GM18873 (cell line): ENCODE measurements around the gene CFAP45.

Experiments used
- ATAC-seq: cut with Tn5 transposase; IDR thresholded peaks from one replicate; pipeline ENCODE4 v1.9.1; 2021; ENCODE audit warnings: mild to moderate bottlenecking, moderate library complexity, moderate number of reproducible peaks; ENCODE audit not compliant: unreplicated experiment, low FRiP score

Gene CFAP45

GRCh38 chr1:159860456-159860855 lies 39.5 kb downstream of the CFAP45 start:
- ATAC-seq: no peak

DNA sequence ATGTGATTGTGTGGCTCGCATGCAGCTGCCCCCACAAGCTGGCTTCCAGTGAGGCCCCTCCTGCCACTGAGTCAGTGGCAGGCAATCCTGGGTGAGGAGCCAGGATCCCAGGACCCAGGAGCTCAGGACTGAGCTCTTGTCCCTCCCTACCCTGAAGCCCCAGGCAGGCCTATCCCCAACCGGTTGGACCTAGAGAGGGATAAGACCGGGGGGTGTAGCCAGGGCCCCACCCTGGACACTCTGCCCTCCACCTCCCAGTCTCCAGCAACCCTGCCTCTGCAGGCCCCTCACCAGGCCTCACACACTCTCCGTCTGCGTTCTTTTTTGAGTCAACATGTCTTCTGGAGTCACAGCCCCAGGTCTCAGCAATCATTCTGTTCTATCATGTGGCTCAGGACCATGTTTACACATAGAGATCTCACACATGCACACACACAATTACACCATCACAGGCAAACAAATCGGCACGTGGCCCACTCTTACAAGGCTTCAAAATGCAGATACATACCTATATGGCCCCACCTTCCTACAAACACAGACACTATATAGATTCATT lies 40.1 kb downstream of the CFAP45 start:
- no peak for ATAC-seq

DNA sequence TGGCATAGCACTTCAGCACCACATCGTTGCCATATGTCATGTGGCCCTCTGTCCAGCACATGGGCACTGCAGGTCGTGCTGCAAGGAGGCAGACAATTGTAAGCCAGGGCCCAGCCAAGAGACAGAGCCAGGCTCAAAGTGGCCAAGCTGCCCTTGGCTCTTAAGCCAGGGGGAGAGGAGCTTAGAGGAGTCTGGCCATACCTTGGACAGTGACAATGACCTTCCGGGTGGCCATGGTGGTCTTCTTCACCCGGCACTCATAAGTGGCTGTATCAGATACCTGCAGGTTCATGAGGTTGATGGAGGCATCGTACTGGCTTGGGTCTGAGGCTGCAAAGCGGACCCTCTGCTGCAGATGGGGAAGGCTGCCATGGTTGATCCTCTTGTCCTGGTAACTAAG lies 42.1 kb downstream of the CFAP45 start:
- no peak for ATAC-seq

GRCh38 chr1:159856576-159856975 lies 43.4 kb downstream of the CFAP45 start:
- ATAC-seq: no peak

DNA sequence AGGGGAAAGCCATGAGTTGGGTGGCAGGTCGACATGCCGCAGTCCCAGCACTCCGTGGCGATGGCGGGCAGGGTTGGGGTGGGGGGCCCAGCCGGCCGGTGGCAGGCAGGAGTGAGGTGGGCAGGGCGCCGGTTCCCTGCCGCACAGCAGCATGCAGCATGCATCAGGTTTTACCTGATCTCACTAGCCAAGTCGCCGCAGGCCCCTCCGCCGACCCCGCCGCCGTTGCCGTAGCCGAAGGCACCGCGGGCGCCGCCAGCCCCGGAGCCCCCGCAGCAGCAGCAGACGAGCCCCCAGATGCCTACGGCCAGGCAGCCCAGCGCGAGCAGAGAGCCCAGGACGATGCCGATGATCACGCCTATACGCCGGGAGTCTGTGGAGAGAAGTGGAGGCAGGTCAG lies 44.3 kb downstream of the CFAP45 start:
- no peak for ATAC-seq

DNA sequence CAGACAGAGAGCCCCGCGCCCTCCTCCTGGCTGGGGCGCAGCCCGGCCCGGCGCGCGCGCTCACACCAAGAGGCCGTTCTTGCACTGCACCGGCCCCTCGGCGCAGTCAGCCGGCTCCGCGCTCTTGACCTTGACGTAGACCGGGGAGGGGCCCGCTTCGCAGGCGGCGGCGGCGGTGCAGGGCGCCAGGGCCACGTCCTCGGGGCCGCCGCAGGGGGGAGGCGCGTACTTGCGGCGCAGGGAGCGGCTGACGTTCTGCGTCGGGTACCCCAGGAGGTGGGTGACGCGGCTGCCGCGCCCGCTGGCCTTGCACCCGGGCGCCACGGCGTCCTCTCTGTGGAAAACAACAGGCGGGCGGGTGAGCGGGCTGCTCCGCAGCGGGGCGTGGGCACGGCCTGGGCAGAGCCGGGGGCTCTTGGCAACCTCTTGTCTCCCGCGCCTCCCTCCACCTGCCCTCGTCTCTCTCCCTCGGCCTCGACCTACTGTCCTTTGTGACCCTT lies 45.2 kb downstream of the CFAP45 start:
- peak; percentile 74 for ATAC-seq

- peak; percentile 15 for ATAC-seq
Observed at GRCh38 chr1:159854116-159854692, 45.8 kb downstream of the CFAP45 start.

- ATAC-seq: no peak
Observed at GRCh38 chr1:159853417-159854115, 46.4 kb downstream of the CFAP45 start.

DNA sequence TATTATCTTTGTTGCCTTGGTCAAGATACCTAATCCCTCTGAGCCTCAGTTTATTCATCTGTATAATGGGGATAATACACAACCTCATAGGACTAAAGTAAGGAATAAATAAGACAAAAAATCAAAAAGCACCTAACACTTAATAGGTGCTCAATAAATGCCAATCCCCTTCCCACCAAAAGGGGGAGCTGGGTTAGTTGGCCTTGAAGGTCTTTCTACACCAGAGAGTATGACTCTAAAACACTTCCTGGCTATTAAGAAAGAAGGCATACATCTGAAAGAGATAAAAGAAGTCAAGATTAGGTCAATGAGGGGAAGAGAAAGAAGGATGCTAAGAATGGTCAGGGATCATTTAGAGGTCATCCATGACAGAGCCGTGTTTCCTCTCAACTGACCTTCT lies 48.6 kb downstream of the CFAP45 start:
- ATAC-seq: no peak

DNA sequence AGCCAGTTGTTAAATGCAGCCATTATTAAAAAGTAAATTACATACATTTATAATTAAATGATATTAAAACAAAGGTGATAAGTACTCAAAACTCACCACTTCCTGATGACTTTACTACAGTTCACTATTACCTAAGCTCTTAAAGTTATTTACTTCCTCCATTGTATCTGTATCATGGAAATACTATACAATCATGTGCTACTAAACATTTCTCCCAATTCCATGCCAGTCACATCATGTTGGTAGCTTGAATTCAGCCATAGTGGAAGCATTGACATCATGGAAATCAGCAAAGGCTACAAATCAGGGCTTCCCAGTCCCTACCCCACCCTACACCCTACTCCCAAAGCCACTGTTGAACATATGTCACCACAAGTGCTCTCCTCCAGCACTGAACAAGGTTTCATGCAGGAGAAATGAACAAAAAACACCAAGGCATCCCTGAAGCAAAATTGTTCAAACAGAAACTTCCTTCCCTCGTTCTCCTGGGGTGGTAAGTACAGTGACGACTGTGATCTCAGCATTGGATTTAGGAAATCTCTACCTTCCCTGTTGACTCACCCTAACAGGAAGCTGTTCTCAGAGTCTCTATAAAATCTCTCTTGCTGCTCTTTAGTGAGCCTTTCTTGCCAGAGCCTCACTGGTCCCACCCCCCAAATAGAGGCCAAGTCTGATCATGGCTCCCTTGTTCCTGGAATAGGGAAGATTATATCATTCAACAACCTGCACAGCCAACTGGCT lies 50.2 kb downstream of the CFAP45 start:
- no peak for ATAC-seq

GRCh38 chr1:159848326-159848725 lies 51.6 kb downstream of the CFAP45 start:
- ATAC-seq: no peak

DNA sequence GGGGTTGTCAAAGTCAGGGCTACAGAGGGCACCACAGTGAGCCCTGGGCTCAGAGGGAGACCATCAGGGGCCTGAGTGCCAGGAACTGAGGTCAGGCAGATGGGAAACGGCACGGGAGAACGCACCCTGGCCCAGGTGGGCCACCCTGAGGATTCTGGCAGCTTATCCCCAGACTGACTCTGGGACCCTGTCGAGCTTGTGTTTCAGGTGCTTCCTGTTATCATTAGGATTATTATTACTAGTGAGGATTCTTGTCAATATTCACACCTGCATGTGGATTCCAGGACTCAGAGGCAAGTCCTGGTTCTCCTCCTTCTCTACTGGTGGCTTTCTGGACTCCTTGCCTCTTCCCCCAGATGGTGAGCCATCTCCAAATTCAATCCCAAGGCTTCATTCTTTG lies 52.7 kb downstream of the CFAP45 start:
- ATAC-seq: no peak

GRCh38 chr1:159845751-159846629 lies 54.0 kb downstream of the CFAP45 start:
- ATAC-seq: no peak

GRCh38 chr1:159843459-159843858 lies 56.5 kb downstream of the CFAP45 start:
- no peak for ATAC-seq

GRCh38 chr1:159841749-159842148 lies 58.2 kb downstream of the CFAP45 start:
- ATAC-seq: no peak

GRCh38 chr1:159839116-159839849 lies 60.7 kb downstream of the CFAP45 start:
- peak; percentile 35 for ATAC-seq

DNA sequence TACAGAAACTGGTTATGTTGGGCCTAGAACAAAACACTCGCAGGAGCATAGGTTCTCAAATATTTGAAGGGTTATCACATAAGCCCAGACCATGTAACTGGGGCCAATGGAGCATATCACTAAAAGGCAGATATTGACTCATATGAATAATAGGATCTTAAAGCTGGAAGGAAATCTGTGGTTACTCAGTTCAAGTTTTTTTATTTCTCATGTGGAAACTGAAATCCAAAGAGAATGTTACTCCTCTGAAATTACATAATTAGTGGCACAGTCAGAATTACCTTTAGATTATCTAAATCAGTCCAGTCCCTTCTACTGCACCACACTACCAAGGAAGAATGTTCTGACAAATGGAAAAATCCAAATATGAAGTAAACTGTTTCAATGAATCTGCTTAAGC lies 61.2 kb downstream of the CFAP45 start:
- ATAC-seq: peak; percentile 52

GRCh38 chr1:159835862-159836525 lies 64.0 kb downstream of the CFAP45 start:
- ATAC-seq: no peak

DNA sequence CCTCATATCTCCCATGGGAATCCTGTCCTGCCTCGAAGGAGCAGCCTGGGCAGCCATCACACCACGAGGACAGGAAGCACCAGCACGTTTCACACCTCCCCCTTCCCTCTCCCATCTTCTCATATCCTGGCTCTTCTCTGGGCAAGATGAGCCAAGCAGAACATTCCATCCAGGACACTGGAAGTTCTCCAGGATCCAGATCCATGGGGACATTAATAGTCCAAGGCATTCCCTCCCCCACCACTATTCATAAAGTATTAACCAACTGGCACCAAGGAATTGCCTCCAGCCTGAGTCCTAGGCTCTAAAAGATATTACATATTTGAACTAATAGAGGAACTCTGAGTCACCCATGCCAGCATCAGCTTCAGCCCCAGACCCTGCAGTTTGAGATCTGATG lies 64.6 kb downstream of the CFAP45 start:
- ATAC-seq: no peak
